PC-9 (cell line): ENCODE data around the gene ATIC. TPM values are rescaled to one million over a fixed set of nuclear protein-coding genes. Genes with fewer than 3 reads are reported as not detected.
"Not testable (repeated sequence)": the region's sequence is repeated elsewhere in the genome, so short reads cannot be mapped to it uniquely, and the experiment has no call there.

ENCODE experiments used
- BruUV-seq: library from RNA; stranded (reverse); fragments of 400-500 nt; replicated peaks from 2 replicates; lab custom pipeline; 2021; lab: Mats Ljungman, UMichigan
- CTCF ChIA-PET: fragments of 300-600 bp; sonication (Branson Sonifier 250); formaldehyde crosslinking; loops from one replicate; lab custom pipeline; 2022; ENCODE audit warnings: antibody characterized with exemption; lab: Charles Lee
- POLR2A ChIA-PET: fragments of 300-600 bp; sonication (Branson Sonifier 250); formaldehyde crosslinking; loops from one replicate; lab custom pipeline; 2022; ENCODE audit warnings: antibody characterized with exemption; ENCODE audit not compliant: unreplicated experiment; lab: Charles Lee
- DNase-seq, 2 experiments: peaks; one replicate each; pipeline versions ENCODE4 v3.0.0 to v3.0.0-alpha.2; 2015 to 2022; ENCODE audit warnings: mixed read lengths in 1 of 2
- H2AFZ ChIP-seq: fragments of 200-600 bp; sonication (generic); 2 replicates; pipeline ENCODE4 v1.8.1; 2017; ENCODE audit warnings: antibody characterized with exemption
- H3F3A ChIP-seq: fragments of 200-600 bp; sonication (generic); 2 replicates; pipeline ENCODE4 v1.8.1; 2017; ENCODE audit warnings: antibody characterized with exemption, mild to moderate bottlenecking, low read depth; ENCODE audit not compliant: insufficient read depth
- H3K27ac ChIP-seq: fragments of 200-600 bp; sonication (generic); 2 replicates; pipeline ENCODE4 v1.6.1; 2016; ENCODE audit warnings: mixed run types
- H3K27me3 ChIP-seq: fragments of 200-600 bp; sonication (generic); 2 replicates; pipeline ENCODE4 v1.6.1; 2016; ENCODE audit warnings: low read depth, mixed run types; ENCODE audit not compliant: insufficient read depth
- H3K36me3 ChIP-seq: fragments of 200-600 bp; sonication (generic); 2 replicates; pipeline ENCODE4 v1.6.1; 2016; ENCODE audit warnings: low read depth, mixed run types
- H3K4me1 ChIP-seq: fragments of 200-600 bp; sonication (generic); replicated peaks from 2 replicates; pipeline ENCODE4 v1.6.1; 2016; ENCODE audit warnings: mixed run types; ENCODE audit not compliant: insufficient read depth
- H3K4me2 ChIP-seq: fragments of 200-600 bp; sonication (generic); 2 replicates; pipeline ENCODE4 v1.6.1; 2017; ENCODE audit warnings: mixed run types
- H3K4me3 ChIP-seq: fragments of 200-600 bp; sonication (generic); 2 replicates; pipeline ENCODE4 v1.6.1; 2016; ENCODE audit warnings: mixed run types
- H3K79me2 ChIP-seq: fragments of 200-600 bp; sonication (generic); 2 replicates; pipeline ENCODE4 v1.6.1; 2017; ENCODE audit warnings: low read depth, mixed run types
- H3K9me2 ChIP-seq: fragments of 200-600 bp; sonication (generic); 2 replicates; pipeline ENCODE4 v1.8.1; 2017; ENCODE audit warnings: mild to moderate bottlenecking; ENCODE audit not compliant: insufficient read depth
- H3K9me3 ChIP-seq: fragments of 200-600 bp; sonication (generic); 2 replicates; pipeline ENCODE4 v1.8.1; 2016; ENCODE audit warnings: low read depth; ENCODE audit not compliant: insufficient read depth
- H4K20me1 ChIP-seq: fragments of 200-600 bp; sonication (generic); 2 replicates; pipeline ENCODE4 v1.8.1; 2017; ENCODE audit not compliant: insufficient read depth
- CTCF ChIP-seq: fragments of 200-600 bp; sonication (generic); conservative IDR thresholded peaks from 2 replicates; pipeline ENCODE4 v1.6.1; 2017; ENCODE audit warnings: mixed run types, antibody characterized with exemption, mild to moderate bottlenecking, moderate library complexity
- EZH2 ChIP-seq: fragments of 200-600 bp; sonication (generic); IDR thresholded peaks from 2 replicates; pipeline ENCODE4 v1.8.0; 2017; ENCODE audit warnings: antibody characterized with exemption, low read depth
- intact Hi-C: fragments of 100-400 bp; cut with micrococcal nuclease; formaldehyde crosslinking; loops from one replicate; pipeline ENCODE4 v1.10.0; 2022; ENCODE audit not compliant: unreplicated experiment
- total RNA-seq: library from RNA; stranded (reverse); gene quantifications from 2 replicates; pipeline ENCODE4 v1.2.3, GENCODE V29; 2021

ATIC gene
- total RNA-seq, 1 experiment from 2014 or later, result 290 TPM

- BruUV-seq, result no TSS peak
- POLR2A ChIA-PET, result no interaction called here
Measured at GRCh38 chr2:215301994-215302393, 9.9 kb upstream of the ATIC start.

GRCh38 chr2:215311259-215311624, 617 bp upstream of the ATIC start:
- ChIA-PET CTCF (interaction anchor here (0.6 kb wide), 1 partner anchor 187 kb away, joined by 4 read pairs; no protein-coding TSS in a partner anchor), POLR2A (interaction anchor here (0.5 to 0.7 kb wide), 3 partner anchors 122 to 774 kb away, joined by 5 to 34 read pairs (median 7); no protein-coding TSS in a partner anchor)
- DNase-seq, H4K20me1 ChIP-seq, H3K9me3 ChIP-seq, H3K27me3 ChIP-seq, H3K9me2 ChIP-seq: not testable (repeated sequence)
- Histone ChIP-seq H3K4me3 (peak overlapping the region; percentile 88), H3K4me1 (peaks cover 41% of the 10 kb centered on the region), H3K27ac (peak overlapping the region; percentile 36), H3K36me3 (peaks cover 32% of the 10 kb centered on the region), H3K4me2 (peak overlapping the region; percentile 95), H3F3A (peaks cover 14% of the 10 kb centered on the region; the same call in 1 of the 2 replicates), H2AFZ (peak overlapping the region; percentile 93), H3K79me2 (peaks cover 42% of the 10 kb centered on the region)
- BruUV-seq, result TSS peak; percentile 82
- intact Hi-C loops, result loop anchor here (1.0 to 5.0 kb wide), 2 partner anchors 14 to 101 kb away; no protein-coding TSS in a partner anchor

More at GRCh38 chr2:215301994-215302393, 9.9 kb upstream of the ATIC start:
- H3K4me2 ChIP-seq, result no peak overlapping the region
- H3K27ac ChIP-seq, result no peak overlapping the region
- H3K4me1 ChIP-seq, result no peaks in the 10 kb centered on the region
- no peak overlapping the region for H2AFZ ChIP-seq
- no peaks in the 10 kb centered on the region for H3F3A ChIP-seq
- H3K4me3 ChIP-seq, result no peak overlapping the region
- no peak for TF ChIP-seq CTCF
- no peaks in the 10 kb centered on the region for H3K9me2 ChIP-seq
- intact Hi-C loops, result no loop called here
- DNase-seq, result no peak
- H3K27me3 ChIP-seq, result no peaks in the 10 kb centered on the region
- CTCF ChIA-PET, result no interaction called here
- H3K79me2 ChIP-seq, result no peaks in the 10 kb centered on the region
- no peaks in the 10 kb centered on the region for H3K36me3 ChIP-seq
- H4K20me1 ChIP-seq, result no peaks in the 10 kb centered on the region
- H3K9me3 ChIP-seq, result 0 out of 2 replicates have a peak, but pooled peaks cover 4% of the 10 kb centered on the region

GRCh38 chr2:215313255-215313613, 1.4 kb downstream of the ATIC start:
- Histone ChIP-seq H3F3A (peaks cover 18% of the 10 kb centered on the region; the same call in 1 of the 2 replicates), H3K27me3 (no peaks in the 10 kb centered on the region), H4K20me1 (no peaks in the 10 kb centered on the region), H3K4me2 (peak overlapping the region; percentile 95), H3K9me2 (no peaks in the 10 kb centered on the region), H2AFZ (no peak overlapping the region), H3K36me3 (peaks cover 47% of the 10 kb centered on the region), H3K9me3 (no peaks in the 10 kb centered on the region), H3K4me3 (peak overlapping the region; percentile 88), H3K27ac (peak overlapping the region; percentile 68), H3K4me1 (peaks cover 43% of the 10 kb centered on the region), H3K79me2 (peaks cover 61% of the 10 kb centered on the region)
- DNase-seq, result no peak
- ChIA-PET CTCF (no interaction called here), POLR2A (no interaction called here)
- intact Hi-C loops, result loop anchor here (2.0 to 5.0 kb wide), 2 partner anchors 99 to 122 kb away; no protein-coding TSS in a partner anchor
- BruUV-seq, result no TSS peak
- TF ChIP-seq EZH2 (no peak), CTCF (no peak)
